Measurements from ENCODE around the gene SYT3. TPM values are rescaled to one million over a fixed set of nuclear protein-coding genes. Genes with fewer than 3 reads are reported as not detected.

The SYT3 gene
- total RNA-seq = under 1 TPM in 3 of 4 donors, not detected in 1; 0.29 to 0.49 (median 0.42) TPM

DNA sequence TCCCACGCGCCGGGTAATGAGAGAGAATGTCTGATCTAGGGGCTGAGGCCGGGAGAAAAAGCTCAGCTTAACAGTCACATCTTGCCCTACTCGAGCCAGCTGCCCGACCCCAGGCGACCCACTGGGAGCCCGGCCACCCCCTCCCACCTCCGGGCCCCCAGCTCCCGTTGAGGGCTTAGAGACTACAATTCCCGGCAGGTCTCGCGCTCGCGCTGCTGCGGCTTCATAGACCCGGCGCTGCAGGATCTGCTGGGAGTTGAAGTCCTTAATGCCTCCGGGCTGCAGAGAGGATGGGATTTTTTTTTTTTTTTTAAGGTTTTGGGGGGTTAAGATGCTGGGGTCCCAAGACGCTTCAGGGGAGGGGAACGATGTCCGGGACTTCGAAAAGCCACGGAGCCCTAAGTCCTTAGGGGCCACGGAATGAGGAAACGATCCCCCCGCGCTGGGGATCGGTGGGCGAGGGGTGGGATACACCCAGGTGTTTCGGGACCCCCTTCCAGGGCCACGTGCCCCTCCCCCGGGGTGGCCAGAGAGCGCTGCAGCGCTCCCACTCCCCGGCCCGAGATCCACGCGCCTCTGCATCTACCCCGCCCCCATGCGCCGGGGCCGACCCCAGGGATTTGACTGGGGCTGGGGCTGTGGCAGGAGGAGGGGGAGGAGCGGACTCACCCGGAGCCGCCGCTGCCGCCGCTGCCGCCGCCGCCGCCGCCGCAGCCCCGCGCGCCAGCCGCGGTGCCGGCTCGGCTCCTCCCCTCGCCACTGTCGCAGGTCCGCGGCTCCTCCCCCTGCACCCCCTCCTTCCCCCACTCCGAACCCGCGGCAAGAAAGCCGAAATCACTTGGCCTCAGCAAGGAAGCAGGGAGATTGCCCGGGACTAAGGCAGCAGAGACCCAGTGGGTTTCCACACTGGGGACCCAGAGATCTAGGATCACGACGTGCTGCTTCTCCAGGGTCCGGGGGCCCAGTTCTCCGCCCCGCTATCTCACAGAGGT, at the start of gene SYT3:
SYT3 (minus strand) TSS at position 761 of the 992 bp plus-strand sequence. CDS start 2,470 bp downstream, outside the sequence.
- TF ChIP-seq POLR2A (IDR thresholded peaks at IDR 0.05) = no peak
- TF ChIP-seq CTCF (IDR thresholded peaks at IDR 0.05) = no peak
- H3K4me3 ChIP-seq (ENCODE audit: low read depth, poor library complexity, severe bottlenecking) = no peak within 1 kb of the TSS
- intact Hi-C loops (cut with DNase I; ENCODE audit: low total_unique reads) = no loop called here
- 5 to 7% methylated on average over 36 to 69 of the region's 76 CpGs for WGBS, 2 donors
- no peak for DNase-seq (ENCODE audit: low spot score in 2 of 2)

- WGBS, 2 donors = 77 to 79% methylated on average over 13 to 19 of the region's 19 CpGs
- TF ChIP-seq POLR2A (IDR thresholded peaks at IDR 0.05) (no peak), CTCF (IDR thresholded peaks at IDR 0.05) (no peak)
These were observed 49.1 kb upstream of the SYT3 start for GRCh38 chr19:50688766-50689165.

GRCh38 chr19:50686310-50687032, 46.8 kb upstream of the SYT3 start:
- no peak for DNase-seq (ENCODE audit: low spot score in 2 of 2)
- no peak for TF ChIP-seq CTCF (IDR thresholded peaks at IDR 0.05)
- TF ChIP-seq POLR2A (IDR thresholded peaks at IDR 0.05) = no peak
- H3K4me3 ChIP-seq (ENCODE audit: low read depth, poor library complexity, severe bottlenecking) = no peak overlapping the region
- WGBS, 2 donors = 27 to 28% methylated on average over 42 to 46 of the region's 50 CpGs
- intact Hi-C loops (cut with DNase I; ENCODE audit: low total_unique reads) = no loop called here

More at GRCh38 chr19:50688766-50689165, 49.1 kb upstream of the SYT3 start:
- intact Hi-C loops (cut with DNase I; ENCODE audit: low total_unique reads) = no loop called here
- no peak for DNase-seq (ENCODE audit: low spot score in 2 of 2)
- H3K4me3 ChIP-seq (ENCODE audit: low read depth, poor library complexity, severe bottlenecking) = no peak overlapping the region

DNA sequence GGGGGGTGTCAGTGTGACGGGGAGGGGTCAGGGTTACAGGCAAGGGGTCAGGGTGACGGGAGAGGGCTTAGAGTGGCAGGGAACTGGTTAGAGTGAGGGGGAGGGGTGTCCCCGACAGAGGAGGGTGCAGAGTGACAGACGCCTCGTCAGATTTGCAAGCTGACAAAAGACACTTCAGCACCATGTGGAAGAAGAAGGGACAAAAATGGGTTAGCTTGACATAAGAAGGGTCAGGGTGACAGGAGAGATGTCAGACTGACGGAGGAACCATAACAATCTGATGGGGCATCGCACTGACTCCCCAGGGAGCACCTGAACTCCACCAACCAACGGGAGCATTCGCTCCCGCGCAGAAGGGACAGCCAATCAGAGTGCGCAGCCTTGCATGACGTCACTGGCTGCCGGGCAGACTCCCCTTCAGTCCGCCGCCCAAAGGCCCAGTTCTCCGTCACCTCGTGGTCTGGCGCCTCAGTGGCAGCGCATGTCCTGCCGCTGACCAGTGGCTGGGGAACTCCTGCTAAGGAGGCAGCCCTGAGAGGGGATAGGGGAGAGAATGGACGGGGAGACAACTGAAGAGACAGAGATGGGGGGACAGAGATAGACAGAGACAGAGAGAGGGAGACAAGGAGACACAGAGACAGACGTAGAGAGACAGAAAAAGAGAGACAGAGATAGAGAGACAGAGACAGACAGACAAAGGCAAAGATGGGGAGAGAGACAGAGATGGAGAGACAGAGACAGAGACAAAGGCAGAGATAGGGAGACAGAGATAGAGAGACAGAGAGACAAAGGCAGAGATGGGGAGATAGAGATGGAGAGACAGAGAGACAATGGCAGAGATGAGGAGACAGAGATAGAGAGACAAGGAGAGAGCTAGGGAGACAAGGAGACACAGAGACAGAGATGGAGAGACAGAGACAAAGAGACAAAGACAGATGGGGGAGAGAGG, 39.8 kb upstream of the SYT3 start:
- WGBS, 2 donors = 16% methylated on average over 17 to 23 of the region's 23 CpGs
- TF ChIP-seq POLR2A (IDR thresholded peaks at IDR 0.05) (no peak), CTCF (IDR thresholded peaks at IDR 0.05) (no peak)
- H3K4me3 ChIP-seq (ENCODE audit: low read depth, poor library complexity, severe bottlenecking) = no peak overlapping the region
- intact Hi-C loops (cut with DNase I; ENCODE audit: low total_unique reads) = no loop called here
- DNase-seq (ENCODE audit: low spot score in 2 of 2) = peak; percentile 53 to 93

DNA sequence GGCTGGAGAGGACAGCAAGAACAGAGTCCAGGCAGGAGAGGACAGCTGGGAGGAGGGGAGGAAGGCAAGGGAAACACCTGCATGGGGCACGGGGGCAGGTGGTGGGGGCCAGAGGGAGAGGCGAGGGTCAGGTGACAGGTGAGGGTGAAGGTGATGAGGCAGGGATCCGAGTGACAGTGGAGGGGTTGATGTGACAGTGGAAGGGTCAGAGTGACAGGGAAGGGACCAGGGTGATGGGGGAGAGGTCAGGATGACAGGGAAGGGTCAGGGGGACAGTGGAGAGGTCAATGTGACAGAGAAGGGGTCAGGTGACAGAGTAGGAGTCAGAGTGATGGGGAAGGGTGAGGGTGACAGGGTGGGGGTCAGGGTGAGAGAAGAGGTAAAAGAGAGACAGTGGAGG, 38.6 kb upstream of the SYT3 start:
- intact Hi-C loops (cut with DNase I; ENCODE audit: low total_unique reads) = no loop called here
- no peak for TF ChIP-seq CTCF (IDR thresholded peaks at IDR 0.05)
- DNase-seq (ENCODE audit: low spot score in 2 of 2) = no peak
- WGBS, 2 donors = 50 to 67% methylated on average over 3 of the region's 3 CpGs
- H3K4me3 ChIP-seq (ENCODE audit: low read depth, poor library complexity, severe bottlenecking) = no peak overlapping the region

All from lower leg skin (tissue), 4 donors.